A673 (cell line): ENCODE measurements around the gene PIK3R6. TPM values are rescaled to one million over a fixed set of nuclear protein-coding genes. Genes with fewer than 3 reads are reported as not detected.

ENCODE experiments used
- BruUV-seq: library from RNA; stranded (reverse); fragments of 400-500 nt; replicated peaks from 2 replicates; lab custom pipeline; 2021; lab: Mats Ljungman, UMichigan
- CTCF ChIA-PET: fragments of 300-600 bp; sonication (Branson Sonifier 250); formaldehyde crosslinking; loops from one replicate; lab custom pipeline; 2022; ENCODE audit warnings: antibody characterized with exemption; lab: Charles Lee
- POLR2A ChIA-PET: fragments of 300-600 bp; sonication (Branson Sonifier 250); formaldehyde crosslinking; loops from one replicate; lab custom pipeline; 2022; ENCODE audit warnings: antibody characterized with exemption; ENCODE audit not compliant: low non-redundant PET; lab: Charles Lee
- DNase-seq: peaks from one replicate; pipeline ENCODE4 v3.0.0-alpha.2; 2015; ENCODE audit warnings: low spot score
- H3K27ac ChIP-seq: fragments of 200-600 bp; sonication (generic); 2 replicates; pipeline ENCODE4 v1.5.1; 2016; ENCODE audit warnings: mixed run types, low read depth, mild to moderate bottlenecking, mixed read lengths, antibody characterized with exemption, low read length; ENCODE audit not compliant: poor library complexity, severe bottlenecking
- H3K27me3 ChIP-seq: fragments of 200-600 bp; sonication (generic); replicated peaks from 2 replicates; pipeline ENCODE4 v1.6.1; 2017; ENCODE audit warnings: mixed run types, low read depth, mild to moderate bottlenecking, mixed read lengths, antibody characterized with exemption, low read length; ENCODE audit not compliant: insufficient read depth, poor library complexity
- H3K36me3 ChIP-seq: fragments of 200-600 bp; sonication (generic); 2 replicates; pipeline ENCODE4 v1.6.1; 2016; ENCODE audit warnings: mixed run types, mild to moderate bottlenecking, mixed read lengths, antibody characterized with exemption, low read length; ENCODE audit not compliant: insufficient read depth, poor library complexity, severe bottlenecking
- H3K4me1 ChIP-seq: fragments of 200-600 bp; sonication (generic); 2 replicates; pipeline ENCODE4 v1.6.1; 2017; ENCODE audit warnings: mixed run types, mild to moderate bottlenecking, mixed read lengths, antibody characterized with exemption, low read length; ENCODE audit not compliant: insufficient read depth, poor library complexity, severe bottlenecking
- H3K4me3 ChIP-seq: fragments of 200-600 bp; sonication (generic); 2 replicates; pipeline ENCODE4 v1.5.1; 2016; ENCODE audit warnings: low read depth, mixed run types, mild to moderate bottlenecking, mixed read lengths, low read length; ENCODE audit not compliant: poor library complexity, severe bottlenecking
- H3K9me3 ChIP-seq: fragments of 200-600 bp; sonication (generic); 2 replicates; pipeline ENCODE4 v1.6.1; 2016; ENCODE audit warnings: mixed run types, low read depth, mild to moderate bottlenecking, mixed read lengths, antibody characterized with exemption, low read length; ENCODE audit not compliant: poor library complexity, severe bottlenecking
- CTCF ChIP-seq: fragments of 300-800, 200-600 bp; sonication (generic); conservative IDR thresholded peaks from 2 replicates; pipeline ENCODE4 v1.5.1; 2017; ENCODE audit warnings: low read depth, mild to moderate bottlenecking, antibody characterized with exemption, low read length, moderate library complexity, mixed read lengths
- EZH2 ChIP-seq: fragments of 200-600 bp; sonication (generic); IDR thresholded peaks from 2 replicates; pipeline ENCODE4 v1.6.1; 2017; ENCODE audit warnings: borderline replicate concordance, low read depth, mild to moderate bottlenecking, mixed read lengths, antibody characterized with exemption, low read length; ENCODE audit not compliant: poor library complexity, severe bottlenecking
- intact Hi-C: fragments of 100-400 bp; cut with micrococcal nuclease; formaldehyde crosslinking; loops from one replicate; pipeline ENCODE4 v1.10.0; 2022; ENCODE audit not compliant: unreplicated experiment
- total RNA-seq: library from RNA; stranded (reverse); gene quantifications from 2 replicates; pipeline ENCODE4 v1.2.3, GENCODE V29; 2021

PIK3R6 gene
- total RNA-seq, 1 experiment from 2014 or later, result not detected

DNA sequence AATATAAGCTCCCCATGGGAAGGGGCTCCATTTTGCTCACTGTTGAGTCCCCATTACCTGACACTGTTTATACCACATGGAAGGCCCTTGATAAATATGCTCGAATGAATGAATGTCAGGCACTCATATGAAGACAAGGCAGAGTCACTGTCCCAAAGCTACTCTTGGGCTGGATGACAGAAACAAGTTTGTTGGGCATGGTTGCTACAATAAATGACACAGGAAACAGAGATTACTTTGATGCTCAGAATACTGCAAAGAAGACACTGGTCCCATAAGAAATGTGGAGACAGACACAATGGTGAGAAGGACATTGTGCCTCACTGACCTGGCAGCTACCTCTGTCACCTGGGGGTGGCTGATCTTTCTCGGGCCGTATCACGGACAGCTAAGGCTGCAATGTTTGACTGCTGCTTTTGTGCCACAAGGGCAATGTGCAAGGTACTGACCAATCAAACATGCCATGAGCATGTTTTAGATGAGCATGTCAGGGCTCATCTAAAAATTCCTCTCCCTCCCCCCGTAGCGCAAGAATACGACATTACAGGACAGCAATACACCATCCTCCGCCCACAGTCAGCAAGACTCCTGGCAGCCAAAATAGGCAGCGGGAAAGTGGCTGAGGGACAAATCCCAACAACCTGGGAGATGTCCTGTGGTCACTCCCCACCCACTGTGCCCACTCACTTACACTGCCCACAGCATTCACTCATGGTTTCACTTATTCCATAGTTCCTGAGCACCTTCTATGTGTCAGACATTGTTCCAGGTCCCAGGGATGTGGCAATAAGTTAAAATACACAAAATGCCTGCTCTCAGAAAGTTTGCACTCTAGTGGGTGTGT lies 5.0 kb downstream of the PIK3R6 start:
- ChIA-PET POLR2A (no interaction called here), CTCF (no interaction called here)

DNA sequence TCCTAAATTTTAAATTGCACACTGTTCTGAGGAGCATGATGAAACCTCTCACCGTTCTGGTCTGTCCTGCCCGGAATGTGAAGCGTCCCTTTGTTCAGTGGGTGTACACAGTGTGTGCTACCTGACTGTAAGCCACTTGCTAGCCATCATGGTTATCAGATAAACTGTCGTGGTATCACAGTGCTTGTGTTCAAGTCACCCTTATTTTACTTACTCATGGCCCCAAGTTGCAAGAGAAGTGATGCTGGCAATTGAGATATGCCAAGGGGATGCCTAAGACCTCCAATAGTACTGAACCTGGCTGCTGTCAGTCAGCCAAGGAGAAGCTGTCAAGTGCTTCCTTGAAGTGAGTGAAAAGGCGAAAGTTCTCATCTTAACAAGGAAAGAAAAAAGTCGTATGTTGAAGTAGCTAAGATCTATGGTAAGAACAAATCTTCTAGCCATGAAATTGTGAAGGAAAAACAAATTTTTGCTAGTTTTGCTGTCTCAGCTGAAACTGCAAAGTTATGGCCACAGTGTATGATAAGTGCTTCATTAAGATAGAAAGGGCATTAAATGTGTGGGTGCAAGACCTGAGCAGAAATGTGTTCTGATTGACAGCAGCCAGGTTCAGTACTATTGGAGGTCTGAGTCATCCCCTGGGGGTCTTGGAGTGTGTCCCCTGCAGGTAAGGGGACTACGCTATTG lies 5.8 kb downstream of the PIK3R6 start:
- Histone ChIP-seq H3K36me3 (no peaks in the 10 kb centered on the region), H3K27me3 (no peaks in the 10 kb centered on the region), H3K27ac (no peak overlapping the region), H3K4me1 (peaks cover 24% of the 10 kb centered on the region), H3K4me3 (no peak overlapping the region), H3K9me3 (no peaks in the 10 kb centered on the region)
- intact Hi-C loops, result no loop called here
- ChIA-PET CTCF (no interaction called here), POLR2A (no interaction called here)
- TF ChIP-seq CTCF (no peak), EZH2 (no peak)
- no peak for DNase-seq
- BruUV-seq, result no TSS peak

More for the DNA sequence above, 5.0 kb downstream of the PIK3R6 start:
- H3K4me1 ChIP-seq, result peaks cover 19% of the 10 kb centered on the region
- no peak for TF ChIP-seq CTCF
- no peak overlapping the region for H3K27ac ChIP-seq
- no peak for DNase-seq
- intact Hi-C loops, result no loop called here
- no peaks in the 10 kb centered on the region for H3K36me3 ChIP-seq
- no peaks in the 10 kb centered on the region for H3K27me3 ChIP-seq
- no peaks in the 10 kb centered on the region for H3K9me3 ChIP-seq
- BruUV-seq, result no TSS peak
- H3K4me3 ChIP-seq, result no peak overlapping the region

DNA sequence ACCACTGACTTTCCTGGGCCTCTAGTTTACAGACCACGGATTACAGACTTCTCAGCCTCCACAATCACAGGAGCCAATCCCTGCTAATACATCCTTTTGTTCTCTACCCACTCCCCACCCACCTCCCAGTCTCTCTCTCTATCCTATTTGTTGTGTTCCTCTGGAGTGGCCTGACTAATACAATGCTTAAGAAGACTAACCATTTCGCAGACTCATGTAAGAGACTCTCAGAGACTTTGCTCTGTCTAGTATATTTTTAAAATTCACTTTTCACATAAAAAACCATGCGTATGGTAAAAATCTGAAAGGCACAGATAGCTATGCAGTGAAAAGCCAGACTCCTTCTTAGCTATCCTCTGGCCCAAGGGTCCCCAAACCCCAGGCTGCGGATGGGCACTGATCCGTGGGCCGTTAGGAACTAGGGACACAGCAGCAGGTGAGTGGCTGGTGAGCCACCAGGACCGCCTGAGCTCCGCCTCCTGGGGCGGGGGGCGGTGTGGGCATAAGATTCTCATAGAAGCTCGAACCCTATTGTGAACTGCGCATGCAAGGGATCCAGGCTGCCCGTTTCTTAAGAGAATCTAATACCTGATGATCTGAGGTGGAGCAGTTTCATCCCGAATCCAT lies 7.6 kb downstream of the PIK3R6 start:
- BruUV-seq, result no TSS peak
- Histone ChIP-seq H3K27ac (no peak overlapping the region), H3K27me3 (no peaks in the 10 kb centered on the region), H3K4me3 (no peak overlapping the region), H3K36me3 (no peaks in the 10 kb centered on the region), H3K4me1 (peaks cover 24% of the 10 kb centered on the region), H3K9me3 (no peaks in the 10 kb centered on the region)
- TF ChIP-seq CTCF (no peak), EZH2 (no peak)
- CTCF ChIA-PET, result interaction anchor here (0.7 kb wide), 1 partner anchor 9 kb away, joined by 7 read pairs; no protein-coding TSS in a partner anchor
- DNase-seq, result no peak
- POLR2A ChIA-PET, result no interaction called here
- intact Hi-C loops, result no loop called here
